PC-3 (cell line): Measurements from ENCODE around the gene SOCS6.

Experiments used
- EZH2 ChIP-seq: fragments of 300-600 bp; sonication (generic); IDR thresholded peaks from one replicate; pipeline ENCODE4 v1.6.1; 2017; ENCODE audit warnings: antibody characterized with exemption, mild to moderate bottlenecking, low read length; ENCODE audit not compliant: unreplicated experiment
- EZH2phosphoT487 ChIP-seq: fragments of 300-600 bp; sonication (generic); IDR thresholded peaks from 2 replicates; pipeline ENCODE4 v1.6.1; 2018; ENCODE audit warnings: mild to moderate bottlenecking, antibody characterized with exemption, low read length, borderline replicate concordance
- TF ChIP-seq, protein P1 (sequence below): fragments of 300-600 bp; sonication (generic); conservative IDR thresholded peaks from 2 replicates; pipeline ENCODE4 v1.5.1; 2017; ENCODE audit warnings: antibody characterized with exemption, low read depth, mild to moderate bottlenecking, low read length

DNA sequence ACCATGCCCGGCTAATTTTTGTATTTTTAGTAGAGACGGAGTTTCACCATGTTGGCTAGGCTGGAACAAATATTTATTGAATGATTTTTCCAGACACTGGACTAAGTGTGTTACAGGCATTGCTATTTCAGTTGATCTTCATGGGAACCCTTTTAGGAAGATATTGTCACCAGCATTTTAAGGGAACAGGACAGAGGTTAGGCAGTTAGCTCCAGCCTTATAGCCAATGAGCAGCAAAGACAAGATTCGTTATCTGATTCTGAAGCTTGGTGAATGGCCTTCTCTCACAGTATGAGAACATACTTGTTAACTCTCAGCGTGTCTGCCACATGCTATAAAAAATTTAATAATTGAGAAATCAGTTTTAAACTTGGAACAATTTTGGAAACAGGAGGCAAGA lies 73.4 kb downstream of the SOCS6 start:
- no peak for TF ChIP-seq EZH2phosphoT487
- no peak for TF ChIP-seq EZH2
- TF ChIP-seq, protein P1, sequence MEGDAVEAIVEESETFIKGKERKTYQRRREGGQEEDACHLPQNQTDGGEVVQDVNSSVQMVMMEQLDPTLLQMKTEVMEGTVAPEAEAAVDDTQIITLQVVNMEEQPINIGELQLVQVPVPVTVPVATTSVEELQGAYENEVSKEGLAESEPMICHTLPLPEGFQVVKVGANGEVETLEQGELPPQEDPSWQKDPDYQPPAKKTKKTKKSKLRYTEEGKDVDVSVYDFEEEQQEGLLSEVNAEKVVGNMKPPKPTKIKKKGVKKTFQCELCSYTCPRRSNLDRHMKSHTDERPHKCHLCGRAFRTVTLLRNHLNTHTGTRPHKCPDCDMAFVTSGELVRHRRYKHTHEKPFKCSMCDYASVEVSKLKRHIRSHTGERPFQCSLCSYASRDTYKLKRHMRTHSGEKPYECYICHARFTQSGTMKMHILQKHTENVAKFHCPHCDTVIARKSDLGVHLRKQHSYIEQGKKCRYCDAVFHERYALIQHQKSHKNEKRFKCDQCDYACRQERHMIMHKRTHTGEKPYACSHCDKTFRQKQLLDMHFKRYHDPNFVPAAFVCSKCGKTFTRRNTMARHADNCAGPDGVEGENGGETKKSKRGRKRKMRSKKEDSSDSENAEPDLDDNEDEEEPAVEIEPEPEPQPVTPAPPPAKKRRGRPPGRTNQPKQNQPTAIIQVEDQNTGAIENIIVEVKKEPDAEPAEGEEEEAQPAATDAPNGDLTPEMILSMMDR, result no peak
